IPS-18a (cell line): ENCODE results near the gene MVP.
"Not testable (repeated sequence)": the region's sequence is repeated elsewhere in the genome, so short reads cannot be mapped to it uniquely, and the experiment has no call there.

Experiments
- H3K27ac ChIP-seq: one replicate; pipeline ENCODE4 v1.5.1; 2013; ENCODE audit warnings: low read length
- H3K27me3 ChIP-seq: one replicate; pipeline ENCODE4 v1.6.1; 2013; ENCODE audit warnings: mild to moderate bottlenecking, low read length; ENCODE audit not compliant: control insufficient read depth, insufficient read depth
- H3K36me3 ChIP-seq: one replicate; pipeline ENCODE4 v1.6.1; 2013; ENCODE audit warnings: low read depth, low read length; ENCODE audit not compliant: control insufficient read depth
- H3K4me1 ChIP-seq: one replicate; pipeline ENCODE4 v1.6.1; 2013; ENCODE audit warnings: low read depth, low read length; ENCODE audit not compliant: control insufficient read depth
- H3K4me3 ChIP-seq: one replicate; pipeline ENCODE4 v1.5.1; 2013; ENCODE audit warnings: low read length
- H3K9ac ChIP-seq: one replicate; pipeline ENCODE4 v1.6.1; 2013; ENCODE audit warnings: mild to moderate bottlenecking, low read length, moderate library complexity
- H3K9me3 ChIP-seq: one replicate; pipeline ENCODE4 v1.6.1; 2013; ENCODE audit warnings: low read depth, low read length; ENCODE audit not compliant: control insufficient read depth

MVP gene

GRCh38 chr16:29820271-29820701 is at the start of gene MVP:
MVP (plus strand) TSS chr16:29820462; CDS start chr16:29830550, 10,088 bp downstream.
- Histone ChIP-seq H3K9me3 (no peaks in the 10 kb centered on the region), H3K4me3 (no peak within 1 kb of the TSS), H3K27me3 (no peaks in the 10 kb centered on the region), H3K36me3 (peaks cover 26% of the 10 kb centered on the region), H3K27ac (no peak within 1 kb of the TSS), H3K4me1 (peaks cover 4% of the 10 kb centered on the region), H3K9ac (no peak within 1 kb of the TSS)

DNA sequence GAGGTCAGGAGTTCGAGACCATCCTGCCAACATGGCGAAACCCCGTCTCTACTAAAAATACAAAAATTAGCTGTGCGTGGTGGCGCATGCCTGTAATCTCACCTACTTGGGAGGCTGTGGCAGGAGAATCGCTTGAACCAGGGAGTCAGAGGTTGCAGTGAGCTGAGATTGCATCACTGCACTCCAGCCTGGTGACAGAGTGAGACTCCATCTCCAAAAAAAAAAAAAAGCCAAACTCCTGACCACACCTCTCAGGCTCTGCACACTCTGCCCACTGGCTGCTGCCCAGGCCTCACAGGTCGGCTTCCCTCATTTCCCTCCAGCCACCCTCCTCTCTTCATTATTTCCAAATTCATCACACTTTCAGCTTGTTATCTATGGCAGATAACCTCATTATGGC is 47.9 kb upstream of the MVP start:
- not testable (repeated sequence) for H3K27me3 ChIP-seq, H3K4me1 ChIP-seq, H3K27ac ChIP-seq, H3K9ac ChIP-seq, H3K4me3 ChIP-seq, H3K36me3 ChIP-seq, H3K9me3 ChIP-seq

GRCh38 chr16:29774730-29775129 is 45.5 kb upstream of the MVP start:
- Histone ChIP-seq H3K4me1 (no peaks in the 10 kb centered on the region), H3K9me3 (no peaks in the 10 kb centered on the region), H3K4me3 (no peak overlapping the region), H3K36me3 (no peaks in the 10 kb centered on the region), H3K9ac (no peak overlapping the region), H3K27ac (no peak overlapping the region), H3K27me3 (no peaks in the 10 kb centered on the region)

GRCh38 chr16:29775742-29776408 is 44.4 kb upstream of the MVP start:
- Histone ChIP-seq H3K9ac (no peak overlapping the region), H3K9me3 (no peaks in the 10 kb centered on the region), H3K4me1 (no peaks in the 10 kb centered on the region), H3K36me3 (no peaks in the 10 kb centered on the region), H3K27me3 (peaks cover 3% of the 10 kb centered on the region), H3K27ac (no peak overlapping the region), H3K4me3 (no peak overlapping the region)

DNA sequence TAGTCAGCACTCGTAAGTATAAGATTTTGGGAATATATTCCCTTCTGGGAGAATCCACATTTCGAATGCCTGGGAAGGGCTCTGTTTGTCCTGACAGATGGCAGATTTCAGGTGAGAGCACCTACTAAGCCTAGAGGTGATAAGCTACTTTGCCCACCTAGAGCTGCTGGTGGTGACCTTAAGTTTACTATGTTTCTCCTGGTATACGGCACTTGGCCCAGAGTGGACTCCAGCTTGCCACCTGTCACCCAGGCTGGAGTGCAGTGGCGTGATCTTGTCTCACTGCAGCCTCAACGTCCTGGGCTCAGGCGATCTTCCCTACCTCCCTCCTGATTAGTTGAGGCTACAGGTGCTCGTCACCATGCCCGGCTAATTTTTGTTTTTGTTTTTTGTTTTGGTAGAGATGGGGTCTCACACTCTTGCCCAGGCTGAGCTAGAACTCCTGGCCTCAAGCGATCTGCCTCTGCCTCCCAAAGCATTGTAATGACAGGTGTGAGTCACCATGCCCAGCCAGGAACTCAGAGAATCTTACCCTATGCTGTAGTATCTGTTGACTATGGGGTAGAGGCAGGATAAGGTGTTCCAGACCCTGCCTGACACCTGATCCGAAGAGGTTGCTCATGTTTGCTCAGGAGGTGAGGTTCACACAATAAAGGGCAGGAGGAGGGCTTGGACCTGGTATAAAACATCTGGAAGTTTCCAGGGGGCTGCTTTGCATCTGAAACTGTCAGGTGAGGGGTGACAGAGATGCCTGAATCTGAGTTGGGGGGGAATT is 42.5 kb upstream of the MVP start, which contains the start of gene ZG16:
Gene ZG16, plus strand, starts transcription at position 681 of the 775 bp plus-strand sequence. CDS start 1,011 bp downstream, outside the sequence.
- no peaks in the 10 kb centered on the region for H3K9me3 ChIP-seq
- no peaks in the 10 kb centered on the region for H3K4me1 ChIP-seq
- H3K27ac ChIP-seq: no peak within 1 kb of the TSS
- H3K9ac ChIP-seq: no peak within 1 kb of the TSS
- H3K4me3 ChIP-seq: no peak within 1 kb of the TSS
- no peaks in the 10 kb centered on the region for H3K36me3 ChIP-seq
- H3K27me3 ChIP-seq: peaks cover 3% of the 10 kb centered on the region

GRCh38 chr16:29779474-29779873 is 40.8 kb upstream of the MVP start:
- Histone ChIP-seq H3K27ac (no peak overlapping the region), H3K9ac (no peak overlapping the region), H3K36me3 (no peaks in the 10 kb centered on the region), H3K9me3 (no peaks in the 10 kb centered on the region), H3K4me3 (no peak overlapping the region), H3K27me3 (peaks cover 3% of the 10 kb centered on the region), H3K4me1 (peaks cover 3% of the 10 kb centered on the region)

DNA sequence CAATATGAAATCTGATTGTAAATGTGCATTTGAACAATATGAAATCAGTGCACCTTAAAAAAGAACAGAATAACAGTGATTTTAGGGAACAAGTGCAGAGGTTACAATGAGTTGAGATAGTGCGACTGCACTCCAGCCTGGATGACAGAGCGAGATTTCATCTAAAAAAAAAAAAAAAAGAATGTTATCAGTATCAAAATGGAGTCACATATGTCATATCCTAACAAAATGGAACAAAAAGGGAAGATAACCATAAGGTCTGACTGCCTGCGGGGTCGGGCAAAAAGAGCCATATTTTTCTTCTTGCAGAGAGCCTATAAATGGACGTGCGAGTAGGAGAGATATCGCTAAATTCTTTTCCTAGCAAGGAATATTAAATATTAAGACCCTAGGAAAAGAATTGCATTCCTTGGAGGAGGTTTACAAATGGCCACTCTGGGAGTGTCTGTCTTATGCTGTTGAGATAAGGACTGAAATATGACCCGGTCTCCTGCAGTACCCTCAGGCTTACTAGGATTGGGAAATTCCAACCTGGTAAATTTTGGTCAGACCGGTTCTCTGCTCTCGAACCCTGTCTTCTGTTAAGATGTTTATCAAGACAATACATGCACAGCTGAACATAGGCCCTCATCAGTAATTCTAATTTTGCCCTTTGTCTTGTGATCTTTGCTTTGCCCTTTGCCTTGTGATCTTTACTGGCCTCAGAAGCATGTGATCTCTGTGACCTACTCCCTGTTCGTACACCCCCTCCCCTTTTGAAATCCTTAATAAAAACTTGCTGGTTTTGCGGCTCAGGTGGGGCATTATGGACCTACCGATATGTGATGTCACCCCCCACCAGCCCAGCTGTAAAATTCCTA is 36.9 kb upstream of the MVP start:
- H3K9me3 ChIP-seq, H3K27ac ChIP-seq, H3K4me3 ChIP-seq, H3K4me1 ChIP-seq, H3K9ac ChIP-seq, H3K36me3 ChIP-seq, H3K27me3 ChIP-seq: not testable (repeated sequence)

- H3K36me3 ChIP-seq: no peaks in the 10 kb centered on the region
- no peaks in the 10 kb centered on the region for H3K9me3 ChIP-seq
- no peak overlapping the region for H3K9ac ChIP-seq
- no peak overlapping the region for H3K4me3 ChIP-seq
- H3K27me3 ChIP-seq: peaks cover 7% of the 10 kb centered on the region
- H3K4me1 ChIP-seq: peaks cover 7% of the 10 kb centered on the region
- H3K27ac ChIP-seq: no peak overlapping the region
Observed at GRCh38 chr16:29784157-29784556, 36.1 kb upstream of the MVP start.

GRCh38 chr16:29784901-29785500 is 35.3 kb upstream of the MVP start:
- H3K4me3 ChIP-seq: peak overlapping the region; percentile 39
- H3K4me1 ChIP-seq: peaks cover 8% of the 10 kb centered on the region
- no peaks in the 10 kb centered on the region for H3K36me3 ChIP-seq
- no peak overlapping the region for H3K9ac ChIP-seq
- H3K27ac ChIP-seq: no peak overlapping the region
- H3K9me3 ChIP-seq: no peaks in the 10 kb centered on the region
- peaks cover 6% of the 10 kb centered on the region for H3K27me3 ChIP-seq

GRCh38 chr16:29787155-29787554 is 33.1 kb upstream of the MVP start:
- not testable (repeated sequence) for H3K36me3 ChIP-seq, H3K9me3 ChIP-seq, H3K27me3 ChIP-seq, H3K27ac ChIP-seq, H3K9ac ChIP-seq, H3K4me3 ChIP-seq
- H3K4me1 ChIP-seq: peaks cover 17% of the 10 kb centered on the region

GRCh38 chr16:29789775-29790182 is 30.5 kb upstream of the MVP start:
- no peaks in the 10 kb centered on the region for H3K9me3 ChIP-seq
- peak overlapping the region; percentile 90 for H3K27ac ChIP-seq
- H3K4me3 ChIP-seq: peak overlapping the region; percentile 85
- H3K9ac ChIP-seq: peak overlapping the region; percentile 81
- H3K4me1 ChIP-seq: peaks cover 18% of the 10 kb centered on the region
- H3K27me3 ChIP-seq: peaks cover 4% of the 10 kb centered on the region
- no peaks in the 10 kb centered on the region for H3K36me3 ChIP-seq
